Neural progenitor cell (in vitro differentiated cells): Measurements from ENCODE around the gene PSENEN. TPM values are rescaled to one million over a fixed set of nuclear protein-coding genes. Genes with fewer than 3 reads are reported as not detected.

ENCODE experiments used
- DNase-seq: peaks from one replicate; pipeline ENCODE4 v3.0.0-alpha.2; 2016; ENCODE audit warnings: low spot score
- H2AFZ ChIP-seq: fragments of 200-600 bp; sonication (generic); replicated peaks from 2 replicates; pipeline ENCODE4 v1.6.1; 2016; ENCODE audit warnings: antibody characterized with exemption
- H3F3A ChIP-seq: fragments of 200-600 bp; sonication (generic); 2 replicates; pipeline ENCODE4 v1.6.1; 2016; ENCODE audit warnings: antibody characterized with exemption, low read depth
- H3K27ac ChIP-seq: fragments of 200-600 bp; sonication (generic); 2 replicates; pipeline ENCODE4 v1.5.1; 2016; ENCODE audit warnings: mild to moderate bottlenecking
- H3K27me3 ChIP-seq: fragments of 200-600 bp; sonication (generic); 2 replicates; pipeline ENCODE4 v1.6.1; 2016; ENCODE audit warnings: mild to moderate bottlenecking, moderate library complexity
- H3K36me3 ChIP-seq: fragments of 200-600 bp; sonication (generic); 2 replicates; pipeline ENCODE4 v1.5.1; 2016
- H3K4me1 ChIP-seq: fragments of 200-600 bp; sonication (generic); 2 replicates; pipeline ENCODE4 v1.6.1; 2016; ENCODE audit warnings: mixed run types
- H3K4me2 ChIP-seq: fragments of 200-600 bp; sonication (generic); 2 replicates; pipeline ENCODE4 v1.6.1; 2016
- H3K4me3 ChIP-seq: fragments of 200-600 bp; sonication (generic); 2 replicates; pipeline ENCODE4 v1.5.1; 2016
- H3K79me2 ChIP-seq: fragments of 200-600 bp; sonication (generic); 2 replicates; pipeline ENCODE4 v1.6.1; 2016; ENCODE audit warnings: low read depth
- H3K9ac ChIP-seq: fragments of 200-600 bp; sonication (generic); 2 replicates; pipeline ENCODE4 v1.6.1; 2016
- H3K9me3 ChIP-seq: fragments of 200-600 bp; sonication (generic); 2 replicates; pipeline ENCODE4 v1.5.1; 2016; ENCODE audit warnings: low read depth
- H4K20me1 ChIP-seq: fragments of 200-600 bp; sonication (generic); 2 replicates; pipeline ENCODE4 v1.6.1; 2016; ENCODE audit warnings: low read depth
- H3K27ac Mint-ChIP-seq: 3 replicates; pipeline ENCODE4 v1.8.0; 2021; ENCODE audit warnings: mixed read lengths
- H3K27me3 Mint-ChIP-seq: 2 replicates; pipeline ENCODE4 v1.8.0; 2022; ENCODE audit warnings: low read depth, mild to moderate bottlenecking, inconsistent platforms, moderate library complexity, mixed read lengths; ENCODE audit not compliant: insufficient read depth
- H3K36me3 Mint-ChIP-seq: 3 replicates; pipeline ENCODE4 v1.8.0; 2021; ENCODE audit warnings: mixed read lengths
- H3K4me1 Mint-ChIP-seq: 3 replicates; pipeline ENCODE4 v1.8.0; 2021; ENCODE audit warnings: mixed read lengths
- H3K4me3 Mint-ChIP-seq: 3 replicates; pipeline ENCODE4 v1.8.0; 2021; ENCODE audit warnings: mild to moderate bottlenecking, moderate library complexity, mixed read lengths
- H3K9me3 Mint-ChIP-seq: 3 replicates; pipeline ENCODE4 v1.8.0; 2020; ENCODE audit warnings: mixed read lengths
- EZH2 ChIP-seq: fragments of 200-600 bp; sonication (generic); IDR thresholded peaks from 2 replicates; pipeline ENCODE4 v1.6.1; 2017; ENCODE audit warnings: antibody characterized with exemption, mild to moderate bottlenecking, moderate library complexity
- EZH2phosphoT487 ChIP-seq: fragments of 200-600 bp; sonication (generic); IDR thresholded peaks from 2 replicates; pipeline ENCODE4 v1.6.1; 2017; ENCODE audit warnings: antibody characterized with exemption
- total RNA-seq: library from RNA; depleted of rRNA; stranded (reverse); fragments of >200 nt; gene quantifications from 2 replicates; pipeline ENCODE4 v1.2.3, GENCODE V29; 2015; ENCODE audit warnings: low replicate concordance
- TF ChIP-seq, protein P1 (sequence below): fragments of 200-600 bp; sonication (generic); IDR thresholded peaks from 2 replicates; pipeline ENCODE4 v1.5.1; 2017; ENCODE audit warnings: antibody characterized with exemption, mild to moderate bottlenecking

Gene PSENEN
- total RNA-seq, 1 donor from 2014 or later = 10.9 TPM

DNA sequence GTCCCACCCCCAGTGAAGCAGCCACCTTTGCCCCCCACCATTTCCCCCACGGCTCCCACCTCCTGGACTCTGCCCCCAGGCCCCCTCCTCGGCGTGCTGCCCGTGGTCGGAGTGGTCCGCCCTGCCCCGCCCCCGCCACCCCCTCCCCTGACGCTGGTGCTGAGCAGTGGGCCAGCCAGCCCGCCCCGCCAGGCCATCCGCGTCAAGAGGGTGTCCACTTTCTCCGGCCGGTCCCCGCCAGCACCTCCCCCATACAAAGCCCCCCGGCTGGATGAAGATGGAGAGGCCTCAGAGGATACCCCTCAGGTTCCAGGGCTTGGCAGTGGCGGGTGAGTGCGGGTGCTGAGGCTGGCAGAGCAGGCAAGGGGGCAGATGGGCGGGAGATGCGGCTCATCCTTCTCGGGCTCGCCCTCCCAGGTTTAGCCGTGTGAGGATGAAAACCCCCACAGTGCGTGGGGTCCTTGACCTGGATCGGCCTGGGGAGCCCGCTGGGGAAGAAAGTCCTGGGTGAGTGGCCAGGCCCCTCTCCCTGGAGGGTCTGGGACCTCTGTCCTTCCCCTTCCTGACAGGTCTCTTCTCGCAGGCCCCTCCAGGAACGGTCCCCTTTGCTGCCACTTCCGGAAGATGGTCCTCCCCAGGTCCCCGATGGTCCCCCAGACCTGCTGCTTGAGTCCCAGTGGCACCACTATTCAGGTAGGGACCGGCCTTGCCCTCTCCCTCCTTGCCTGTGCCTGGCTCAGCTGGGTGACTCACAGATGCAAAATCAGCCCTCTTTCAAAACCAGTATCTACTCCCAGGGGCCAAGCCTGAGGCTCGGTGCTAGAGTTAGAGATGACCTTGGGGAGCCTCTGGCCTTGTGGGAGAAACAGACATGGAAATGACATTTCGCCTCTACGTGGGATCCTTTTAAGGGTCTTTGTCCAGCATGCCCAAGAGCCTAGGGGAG is 12.0 kb upstream of the PSENEN start:
- no peak overlapping the region for H2AFZ ChIP-seq
- H3K36me3 ChIP-seq = no peaks in the 10 kb centered on the region
- no peaks in the 10 kb centered on the region for H3K79me2 ChIP-seq
- Mint-ChIP-seq H3K9me3 (no peaks in the 10 kb centered on the region), H3K4me1 (no peaks in the 10 kb centered on the region), H3K27ac (no peak overlapping the region), H3K27me3 (peaks cover 5% of the 10 kb centered on the region), H3K36me3 (peaks cover 36% of the 10 kb centered on the region), H3K4me3 (no peak overlapping the region)
- no peak overlapping the region for H3K4me3 ChIP-seq
- no peaks in the 10 kb centered on the region for H3F3A ChIP-seq
- DNase-seq = no peak
- H3K27me3 ChIP-seq = no peaks in the 10 kb centered on the region
- H3K4me2 ChIP-seq = no peak overlapping the region
- H3K27ac ChIP-seq = no peak overlapping the region
- no peak overlapping the region for H3K9ac ChIP-seq
- no peak for TF ChIP-seq EZH2
- TF ChIP-seq EZH2phosphoT487 = no peak
- TF ChIP-seq, protein P1, sequence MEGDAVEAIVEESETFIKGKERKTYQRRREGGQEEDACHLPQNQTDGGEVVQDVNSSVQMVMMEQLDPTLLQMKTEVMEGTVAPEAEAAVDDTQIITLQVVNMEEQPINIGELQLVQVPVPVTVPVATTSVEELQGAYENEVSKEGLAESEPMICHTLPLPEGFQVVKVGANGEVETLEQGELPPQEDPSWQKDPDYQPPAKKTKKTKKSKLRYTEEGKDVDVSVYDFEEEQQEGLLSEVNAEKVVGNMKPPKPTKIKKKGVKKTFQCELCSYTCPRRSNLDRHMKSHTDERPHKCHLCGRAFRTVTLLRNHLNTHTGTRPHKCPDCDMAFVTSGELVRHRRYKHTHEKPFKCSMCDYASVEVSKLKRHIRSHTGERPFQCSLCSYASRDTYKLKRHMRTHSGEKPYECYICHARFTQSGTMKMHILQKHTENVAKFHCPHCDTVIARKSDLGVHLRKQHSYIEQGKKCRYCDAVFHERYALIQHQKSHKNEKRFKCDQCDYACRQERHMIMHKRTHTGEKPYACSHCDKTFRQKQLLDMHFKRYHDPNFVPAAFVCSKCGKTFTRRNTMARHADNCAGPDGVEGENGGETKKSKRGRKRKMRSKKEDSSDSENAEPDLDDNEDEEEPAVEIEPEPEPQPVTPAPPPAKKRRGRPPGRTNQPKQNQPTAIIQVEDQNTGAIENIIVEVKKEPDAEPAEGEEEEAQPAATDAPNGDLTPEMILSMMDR = no peak
- no peaks in the 10 kb centered on the region for H3K4me1 ChIP-seq
- no peaks in the 10 kb centered on the region for H4K20me1 ChIP-seq
- no peaks in the 10 kb centered on the region for H3K9me3 ChIP-seq

GRCh38 chr19:35734273-35734672 is 11.2 kb upstream of the PSENEN start:
- Mint-ChIP-seq H3K4me3 (peak overlapping the region; percentile 13), H3K9me3 (no peaks in the 10 kb centered on the region), H3K4me1 (no peaks in the 10 kb centered on the region), H3K36me3 (peaks cover 35% of the 10 kb centered on the region), H3K27ac (no peak overlapping the region), H3K27me3 (peaks cover 5% of the 10 kb centered on the region)
- no peak overlapping the region for H3K27ac ChIP-seq
- TF ChIP-seq EZH2 = no peak
- TF ChIP-seq EZH2phosphoT487 = no peak
- TF ChIP-seq, protein P1 = no peak
- H3K9me3 ChIP-seq = no peaks in the 10 kb centered on the region
- H3K27me3 ChIP-seq = no peaks in the 10 kb centered on the region
- H3K4me2 ChIP-seq = no peak overlapping the region
- H3K4me3 ChIP-seq = no peak overlapping the region
- peaks cover 7% of the 10 kb centered on the region for H4K20me1 ChIP-seq
- H3K79me2 ChIP-seq = no peaks in the 10 kb centered on the region
- no peak overlapping the region for H2AFZ ChIP-seq
- no peak overlapping the region for H3K9ac ChIP-seq
- peaks cover 6% of the 10 kb centered on the region for H3F3A ChIP-seq
- no peaks in the 10 kb centered on the region for H3K36me3 ChIP-seq
- H3K4me1 ChIP-seq = no peaks in the 10 kb centered on the region
- no peak for DNase-seq

GRCh38 chr19:35734889-35735288 is 10.6 kb upstream of the PSENEN start:
- H3K9me3 Mint-ChIP-seq = no peaks in the 10 kb centered on the region
- H3K36me3 Mint-ChIP-seq = peaks cover 30% of the 10 kb centered on the region
- H3K27me3 Mint-ChIP-seq = peaks cover 5% of the 10 kb centered on the region

More at GRCh38 chr19:35734889-35735288, 10.6 kb upstream of the PSENEN start:
- Histone ChIP-seq H3F3A (peaks cover 12% of the 10 kb centered on the region), H3K27ac (no peak overlapping the region), H3K4me3 (no peak overlapping the region), H3K4me2 (no peak overlapping the region), H3K36me3 (no peaks in the 10 kb centered on the region), H3K9ac (no peak overlapping the region), H2AFZ (no peak overlapping the region), H3K27me3 (no peaks in the 10 kb centered on the region), H3K9me3 (no peaks in the 10 kb centered on the region), H4K20me1 (peaks cover 14% of the 10 kb centered on the region), H3K4me1 (peaks cover 3% of the 10 kb centered on the region), H3K79me2 (no peaks in the 10 kb centered on the region)
- H3K4me1 Mint-ChIP-seq = no peaks in the 10 kb centered on the region
- H3K27ac Mint-ChIP-seq = peak overlapping the region; percentile 74
- TF ChIP-seq EZH2 (no peak), EZH2phosphoT487 (no peak)
- TF ChIP-seq, protein P1 = no peak
- no peak for DNase-seq
- H3K4me3 Mint-ChIP-seq = peak overlapping the region; percentile 53
